Measurements from ENCODE around the gene ERBB3.

Gene ERBB3

DNA sequence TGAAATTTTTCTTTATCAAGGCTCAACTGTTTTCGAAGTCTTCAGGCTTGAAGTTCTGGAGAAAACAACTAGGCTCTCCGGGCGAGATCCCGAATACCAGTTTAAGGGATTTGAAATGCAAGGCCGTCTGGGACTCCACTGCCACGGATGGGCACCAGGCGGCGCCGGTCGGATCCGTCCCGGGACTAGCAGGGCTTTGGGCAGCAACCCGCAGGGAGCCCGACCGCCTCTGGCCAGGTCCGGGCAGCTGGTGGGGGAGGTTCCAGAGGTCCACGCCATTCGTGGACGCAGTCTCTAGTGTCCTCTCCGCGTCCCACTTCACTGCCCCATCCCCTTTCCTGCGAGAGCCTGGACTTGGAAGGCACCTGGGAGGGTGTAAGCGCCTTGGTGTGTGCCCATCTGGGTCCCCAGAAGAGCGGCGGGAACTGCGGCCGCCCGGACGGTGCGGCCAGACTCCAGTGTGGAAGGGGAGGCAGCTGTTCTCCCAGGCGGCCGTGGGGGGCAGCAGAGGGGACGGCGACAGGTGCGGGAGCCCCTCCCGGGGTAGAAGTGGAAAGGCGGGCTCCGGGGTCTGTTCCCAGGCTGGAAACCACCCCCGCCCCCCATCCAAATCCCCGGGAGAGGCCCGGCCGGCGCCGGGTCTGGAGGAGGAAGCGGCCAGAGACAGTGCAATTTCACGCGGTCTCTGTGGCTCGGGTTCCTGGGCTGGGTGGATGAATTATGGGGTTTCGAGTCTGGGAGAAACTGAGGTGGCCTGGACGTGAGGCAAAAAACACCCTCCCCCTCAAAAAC is 838 bp upstream of the ERBB3 start:
- DNase-seq (ENCODE audit: low read depth, low spot score), result no peak

DNA sequence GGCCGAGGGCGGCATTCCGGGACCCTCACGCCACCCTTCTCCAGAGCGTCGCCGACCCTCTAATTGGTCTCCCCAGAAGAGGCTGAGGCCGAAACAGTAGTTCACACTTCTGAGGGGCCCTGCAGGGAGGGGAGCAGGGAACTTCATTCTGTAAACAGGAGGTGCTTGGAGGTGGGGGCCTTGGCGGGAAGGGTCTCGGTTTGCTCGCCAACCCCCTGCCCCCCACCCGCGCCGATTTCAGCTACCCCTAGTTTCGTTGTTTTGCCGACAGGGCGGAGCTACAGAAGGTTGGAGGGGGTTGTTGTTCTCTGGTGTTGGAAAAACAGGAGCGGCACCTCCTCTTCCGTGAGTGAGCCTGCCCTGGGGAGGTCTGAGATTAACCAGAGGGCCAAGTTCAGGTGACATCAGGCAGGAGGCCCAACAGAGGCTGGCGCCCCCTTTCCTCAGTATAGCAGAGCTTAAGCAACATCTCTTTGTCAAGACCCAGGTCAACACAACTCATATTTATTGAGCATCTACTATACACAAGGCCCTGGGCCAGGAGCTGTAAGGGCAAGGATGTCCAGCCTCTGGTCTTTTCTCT is 682 bp downstream of the ERBB3 start:
- DNase-seq (ENCODE audit: low read depth, low spot score), result no peak

DNA sequence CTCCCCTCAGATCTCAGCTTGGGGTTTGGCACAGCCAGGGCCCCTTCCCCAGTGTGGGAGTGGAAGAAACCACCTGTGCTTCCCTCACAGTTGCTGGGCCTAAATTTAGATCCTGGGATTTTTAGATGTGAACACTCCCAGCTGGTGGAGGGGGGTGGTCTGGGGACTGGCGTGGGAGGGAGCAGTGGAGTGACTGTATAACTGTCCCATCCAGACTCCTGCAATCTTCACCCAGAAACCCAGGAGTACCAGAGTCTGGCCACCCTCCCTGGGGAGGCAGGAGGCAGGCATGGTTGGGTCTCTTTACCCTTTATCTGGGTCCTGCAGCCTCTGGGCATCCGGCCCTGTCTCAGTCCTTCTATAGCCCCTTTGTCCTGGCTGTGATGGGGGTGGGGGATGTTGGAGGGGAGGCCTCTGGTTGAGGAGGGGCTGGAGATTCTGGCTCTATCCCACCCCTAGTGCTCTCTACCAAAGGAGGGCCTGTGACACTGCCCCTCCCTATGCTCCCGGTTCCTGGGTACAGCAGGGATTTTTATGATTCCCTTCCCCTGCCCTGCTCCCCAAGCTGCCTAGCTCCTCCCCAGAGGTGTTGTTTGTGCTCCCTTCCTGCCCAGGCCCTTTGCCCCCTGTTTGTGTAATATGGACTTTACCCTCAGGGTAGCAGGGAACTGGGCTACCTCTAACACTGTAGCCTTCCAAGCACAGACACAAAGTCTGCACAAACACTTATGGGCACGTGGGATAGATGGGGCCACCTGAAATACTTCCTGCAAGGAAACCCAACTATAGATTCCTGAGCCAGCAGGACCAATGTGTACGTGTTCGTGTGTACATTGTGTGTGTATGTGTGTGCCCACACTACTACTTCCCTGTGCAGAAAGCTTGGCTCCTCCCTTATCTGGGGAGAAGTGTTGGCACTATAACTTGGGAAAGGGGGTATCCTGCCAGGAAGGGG is 1.7 kb downstream of the ERBB3 start:
- no peak for DNase-seq (ENCODE audit: low read depth, low spot score)

DNA sequence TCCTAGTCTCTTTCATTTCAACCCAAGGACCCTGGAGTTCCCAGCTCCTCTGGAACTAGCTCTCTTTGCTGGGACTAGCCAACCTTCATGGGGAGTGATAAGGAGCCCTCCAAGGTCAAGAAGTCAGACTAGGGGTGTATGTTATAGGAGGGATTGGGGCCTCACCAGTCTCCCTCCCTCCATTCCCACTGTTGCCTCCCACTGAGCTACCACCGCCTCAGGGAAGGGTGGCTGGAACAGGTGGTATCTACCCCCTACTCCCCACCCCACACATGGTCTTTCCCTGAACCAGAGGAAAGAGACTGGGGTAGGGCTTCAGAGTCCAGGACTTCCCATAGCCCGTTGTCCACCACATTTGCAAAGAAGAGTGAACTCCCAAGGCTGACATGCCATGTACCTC is 2.4 kb downstream of the ERBB3 start:
- DNase-seq (ENCODE audit: low read depth, low spot score), result no peak

DNA sequence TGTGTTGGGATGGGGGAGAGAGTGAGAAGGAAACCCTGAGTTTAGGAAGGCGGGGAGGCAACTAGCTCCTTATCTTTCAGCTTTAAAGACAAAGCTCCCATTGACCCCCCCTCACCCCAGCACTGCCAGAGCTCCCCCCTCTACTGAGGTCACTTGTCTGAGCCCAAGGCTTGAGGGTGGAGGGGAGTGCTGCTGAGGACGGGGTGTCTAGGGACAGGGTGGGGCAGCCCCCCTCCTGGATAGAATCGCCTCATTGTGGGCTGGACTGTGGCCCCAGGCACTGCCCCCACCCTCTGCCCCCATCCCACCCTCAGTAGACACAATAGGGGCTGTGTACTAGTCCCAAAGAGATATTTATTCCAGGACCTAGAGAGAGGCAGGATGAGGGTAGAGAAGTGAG is 3.0 kb downstream of the ERBB3 start:
- no peak for DNase-seq (ENCODE audit: low read depth, low spot score)

- DNase-seq (ENCODE audit: low read depth, low spot score), result no peak
These were observed 5.1 kb downstream of the ERBB3 start for GRCh38 chr12:56084958-56085543.

- DNase-seq (ENCODE audit: low read depth, low spot score), result no peak
These were observed 6.1 kb downstream of the ERBB3 start for GRCh38 chr12:56086096-56086495.

GRCh38 chr12:56086608-56087007 is 6.6 kb downstream of the ERBB3 start:
- DNase-seq (ENCODE audit: low read depth, low spot score), result no peak

- no peak for DNase-seq (ENCODE audit: low read depth, low spot score)
These were observed 7.3 kb downstream of the ERBB3 start for GRCh38 chr12:56087220-56087619.

DNA sequence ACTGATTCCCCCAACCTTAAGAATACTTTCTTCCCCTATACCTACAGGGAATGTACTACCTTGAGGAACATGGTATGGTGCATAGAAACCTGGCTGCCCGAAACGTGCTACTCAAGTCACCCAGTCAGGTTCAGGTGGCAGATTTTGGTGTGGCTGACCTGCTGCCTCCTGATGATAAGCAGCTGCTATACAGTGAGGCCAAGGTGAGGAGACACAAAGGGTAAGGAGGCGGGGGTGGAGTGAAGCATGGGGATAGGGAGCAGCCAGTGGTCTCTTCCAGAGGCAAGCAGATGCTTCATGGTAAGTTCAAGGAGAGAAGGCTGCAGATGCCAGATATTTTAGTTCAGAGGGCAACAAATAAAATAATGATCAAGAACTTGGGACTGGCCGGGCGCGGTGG is 17.8 kb downstream of the ERBB3 start:
- no peak for DNase-seq (ENCODE audit: low read depth, low spot score)

DNA sequence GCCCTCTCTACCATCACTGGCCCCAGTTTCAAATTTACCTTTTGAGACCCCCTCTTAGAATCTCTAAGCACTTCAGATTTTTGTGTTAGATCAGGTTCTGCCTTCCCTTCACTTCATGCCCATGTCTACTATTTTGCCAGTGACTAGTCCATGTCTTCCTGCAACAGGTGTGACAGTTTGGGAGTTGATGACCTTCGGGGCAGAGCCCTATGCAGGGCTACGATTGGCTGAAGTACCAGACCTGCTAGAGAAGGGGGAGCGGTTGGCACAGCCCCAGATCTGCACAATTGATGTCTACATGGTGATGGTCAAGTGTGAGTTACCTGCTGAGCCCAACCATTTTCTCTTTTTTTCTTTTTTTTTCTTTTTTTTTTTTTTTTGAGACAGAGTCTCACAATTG is 18.6 kb downstream of the ERBB3 start:
- DNase-seq (ENCODE audit: low read depth, low spot score), result no peak

DNA sequence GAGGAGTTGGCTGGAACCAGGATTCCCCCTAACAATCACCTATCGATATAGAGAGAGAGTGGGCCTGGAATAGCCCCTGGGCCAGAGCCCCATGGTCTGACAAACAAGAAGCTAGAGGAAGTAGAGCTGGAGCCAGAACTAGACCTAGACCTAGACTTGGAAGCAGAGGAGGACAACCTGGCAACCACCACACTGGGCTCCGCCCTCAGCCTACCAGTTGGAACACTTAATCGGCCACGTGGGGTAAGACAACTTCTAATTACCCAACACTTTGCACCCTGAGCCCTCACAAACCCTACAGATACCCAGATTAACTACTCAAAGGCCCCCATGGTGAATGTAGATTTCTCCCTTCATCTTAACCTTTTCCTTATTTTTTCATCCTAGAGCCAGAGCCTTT is 19.8 kb downstream of the ERBB3 start:
- DNase-seq (ENCODE audit: low read depth, low spot score), result no peak

GRCh38 chr12:56101045-56101444 is 21.1 kb downstream of the ERBB3 start:
- DNase-seq (ENCODE audit: low read depth, low spot score), result no peak

DNA sequence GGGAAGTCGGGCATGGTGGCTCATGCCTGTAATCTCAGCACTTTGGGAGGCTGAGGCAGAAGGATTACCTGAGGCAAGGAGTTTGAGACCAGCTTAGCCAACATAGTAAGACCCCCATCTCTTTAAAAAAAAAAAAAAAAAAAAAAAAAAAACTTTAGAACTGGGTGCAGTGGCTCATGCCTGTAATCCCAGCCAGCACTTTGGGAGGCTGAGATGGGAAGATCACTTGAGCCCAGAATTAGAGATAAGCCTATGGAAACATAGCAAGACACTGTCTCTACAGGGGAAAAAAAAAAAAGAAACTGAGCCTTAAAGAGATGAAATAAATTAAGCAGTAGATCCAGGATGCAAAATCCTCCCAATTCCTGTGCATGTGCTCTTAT is 22.7 kb downstream of the ERBB3 start:
- no peak for DNase-seq (ENCODE audit: low read depth, low spot score)

GRCh38 chr12:56103066-56103711 is 23.2 kb downstream of the ERBB3 start:
- no peak for DNase-seq (ENCODE audit: low read depth, low spot score)

GRCh38 chr12:56103823-56104108 is 23.8 kb downstream of the ERBB3 start:
- no peak for DNase-seq (ENCODE audit: low read depth, low spot score)

DNA sequence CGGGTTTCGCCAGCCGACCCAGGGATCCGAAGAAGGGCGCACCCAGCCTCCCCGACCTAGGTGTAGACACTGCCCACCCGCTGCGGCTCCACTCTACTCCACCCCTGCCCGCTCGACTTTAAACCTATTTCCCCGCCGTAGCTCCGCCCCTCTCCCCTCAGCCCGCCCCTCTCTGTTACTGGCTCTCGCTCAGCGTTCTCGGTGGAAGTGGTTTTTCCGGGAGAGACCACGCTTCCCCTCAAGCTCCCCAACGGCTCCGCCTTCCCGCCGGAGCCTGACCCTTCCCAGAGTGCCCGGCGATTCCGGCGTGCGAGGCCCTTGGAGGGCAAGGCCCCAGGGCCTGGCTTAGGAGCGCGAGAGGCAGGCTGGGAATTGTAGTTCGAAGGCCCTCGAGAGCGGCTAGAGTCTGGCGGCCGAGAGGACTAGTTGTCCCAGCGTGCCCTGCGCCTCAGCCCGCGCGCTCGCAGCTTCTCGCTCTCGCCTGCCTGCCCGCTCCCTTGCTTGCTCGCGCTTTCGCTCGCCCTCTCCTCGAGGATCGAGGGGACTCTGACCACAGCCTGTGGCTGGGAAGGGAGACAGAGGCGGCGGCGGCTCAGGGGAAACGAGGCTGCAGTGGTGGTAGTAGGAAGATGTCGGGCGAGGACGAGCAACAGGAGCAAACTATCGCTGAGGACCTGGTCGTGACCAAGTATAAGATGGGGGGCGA is 24.3 kb downstream of the ERBB3 start, which contains the start of gene PA2G4:
Gene PA2G4, plus strand, starts transcription at position 451 of the 706 bp plus-strand sequence. Its CDS starts 179 bp downstream, at position 630.
- peak; percentile 97 for DNase-seq (ENCODE audit: low read depth, low spot score)

- no peak for DNase-seq (ENCODE audit: low read depth, low spot score)
These were observed 25.0 kb downstream of the ERBB3 start for GRCh38 chr12:56104815-56105608.

DNA sequence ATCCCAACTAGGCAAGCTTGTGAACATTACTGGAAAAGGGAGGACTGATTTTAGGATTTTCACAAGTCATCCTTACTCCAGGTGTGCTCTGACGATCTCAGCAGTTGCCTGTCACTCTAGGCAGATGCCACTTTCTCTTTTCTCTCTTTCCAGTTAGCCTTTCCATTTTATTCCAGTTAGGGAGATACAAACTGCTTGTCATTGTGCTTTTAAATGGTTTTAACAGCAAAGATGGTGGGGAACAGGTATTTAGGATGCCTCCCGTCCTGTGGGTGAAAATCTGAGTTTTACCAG is 25.6 kb downstream of the ERBB3 start:
- no peak for DNase-seq (ENCODE audit: low read depth, low spot score)

DNA sequence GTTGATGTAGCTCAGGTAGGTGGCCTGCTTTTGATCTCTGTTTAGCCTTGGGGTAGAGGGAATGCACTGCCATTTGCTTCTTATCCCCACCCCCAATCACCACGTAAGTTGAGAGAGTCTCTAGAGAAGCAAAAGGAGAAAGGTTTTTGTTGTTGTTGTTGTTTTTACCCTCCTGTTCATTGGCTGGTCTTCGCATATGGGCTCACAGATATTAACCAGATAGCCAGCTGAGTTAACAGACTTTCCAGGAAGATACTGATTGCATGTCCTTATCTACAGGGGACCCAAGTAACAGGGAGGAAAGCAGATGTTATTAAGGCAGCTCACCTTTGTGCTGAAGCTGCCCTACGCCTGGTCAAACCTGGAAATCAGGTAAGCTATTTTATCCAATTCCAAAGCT is 27.3 kb downstream of the ERBB3 start:
- DNase-seq (ENCODE audit: low read depth, low spot score), result no peak

Measured in smooth muscle cell of the brain vasculature (primary cell).